ENCODE data around the gene NEUROD1.

- TF ChIP-seq, protein P1, sequence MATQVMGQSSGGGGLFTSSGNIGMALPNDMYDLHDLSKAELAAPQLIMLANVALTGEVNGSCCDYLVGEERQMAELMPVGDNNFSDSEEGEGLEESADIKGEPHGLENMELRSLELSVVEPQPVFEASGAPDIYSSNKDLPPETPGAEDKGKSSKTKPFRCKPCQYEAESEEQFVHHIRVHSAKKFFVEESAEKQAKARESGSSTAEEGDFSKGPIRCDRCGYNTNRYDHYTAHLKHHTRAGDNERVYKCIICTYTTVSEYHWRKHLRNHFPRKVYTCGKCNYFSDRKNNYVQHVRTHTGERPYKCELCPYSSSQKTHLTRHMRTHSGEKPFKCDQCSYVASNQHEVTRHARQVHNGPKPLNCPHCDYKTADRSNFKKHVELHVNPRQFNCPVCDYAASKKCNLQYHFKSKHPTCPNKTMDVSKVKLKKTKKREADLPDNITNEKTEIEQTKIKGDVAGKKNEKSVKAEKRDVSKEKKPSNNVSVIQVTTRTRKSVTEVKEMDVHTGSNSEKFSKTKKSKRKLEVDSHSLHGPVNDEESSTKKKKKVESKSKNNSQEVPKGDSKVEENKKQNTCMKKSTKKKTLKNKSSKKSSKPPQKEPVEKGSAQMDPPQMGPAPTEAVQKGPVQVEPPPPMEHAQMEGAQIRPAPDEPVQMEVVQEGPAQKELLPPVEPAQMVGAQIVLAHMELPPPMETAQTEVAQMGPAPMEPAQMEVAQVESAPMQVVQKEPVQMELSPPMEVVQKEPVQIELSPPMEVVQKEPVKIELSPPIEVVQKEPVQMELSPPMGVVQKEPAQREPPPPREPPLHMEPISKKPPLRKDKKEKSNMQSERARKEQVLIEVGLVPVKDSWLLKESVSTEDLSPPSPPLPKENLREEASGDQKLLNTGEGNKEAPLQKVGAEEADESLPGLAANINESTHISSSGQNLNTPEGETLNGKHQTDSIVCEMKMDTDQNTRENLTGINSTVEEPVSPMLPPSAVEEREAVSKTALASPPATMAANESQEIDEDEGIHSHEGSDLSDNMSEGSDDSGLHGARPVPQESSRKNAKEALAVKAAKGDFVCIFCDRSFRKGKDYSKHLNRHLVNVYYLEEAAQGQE (IDR thresholded peaks at IDR 0.05; ENCODE audit: insufficient read depth in 1 of 2, low read depth in 2 of 2, low read length in 2 of 2) = no peak
- TF ChIP-seq SIN3A (IDR thresholded peaks at IDR 0.05; ENCODE audit: borderline replicate concordance, insufficient read depth, low read length) = no peak
- no peak for TF ChIP-seq POLR2AphosphoS5 (IDR thresholded peaks at IDR 0.05; ENCODE audit: low read depth, low read length)
Observed at GRCh38 chr2:181684454-181685149, 4.3 kb upstream of the NEUROD1 start.
